Measurements from ENCODE around the gene MAP3K3. TPM values are rescaled to one million over a fixed set of nuclear protein-coding genes. Genes with fewer than 3 reads are reported as not detected.
A peak's percentile ranks its signal among the peaks of the same experiment; 100 is the strongest.

MAP3K3 gene
- total and polyA plus RNA-seq, 4 donors: 21.9 to 42.6 (median 30.0) TPM

DNA sequence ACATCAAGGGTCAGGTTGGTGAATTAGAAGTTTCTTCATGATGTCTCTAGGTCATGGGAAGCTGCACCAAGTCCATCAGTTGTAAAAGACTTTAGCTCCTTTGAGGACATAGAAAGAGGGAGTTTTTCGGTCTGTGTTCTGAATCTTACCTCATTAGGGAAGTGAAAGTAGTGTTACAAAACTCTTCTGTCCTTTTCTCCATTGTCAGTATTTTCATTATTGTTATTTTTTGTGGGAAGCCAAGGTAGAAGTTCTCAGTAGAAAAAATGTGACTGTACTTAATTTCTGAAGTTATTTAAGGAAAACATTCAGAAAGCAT, 24.2 kb downstream of the MAP3K3 start:
- Histone ChIP-seq H3K9me3 (ENCODE audit: control insufficient read depth, insufficient read depth, low read length) (no peaks in the 10 kb centered on the region), H3K4me1 (ENCODE audit: control insufficient read depth, insufficient read depth, low read length) (no peaks in the 10 kb centered on the region), H3K27ac (ENCODE audit: low read depth, low read length) (no peak overlapping the region), H3K36me3 (ENCODE audit: control insufficient read depth, insufficient read depth, low read length) (peaks cover 29% of the 10 kb centered on the region), H3K4me3 (ENCODE audit: low read depth, low read length) (no peak overlapping the region), H3K27me3 (ENCODE audit: control insufficient read depth, insufficient read depth, low read length) (no peaks in the 10 kb centered on the region)
- no CpG with 5 or more reads among the region's 1 CpG for WGBS (ENCODE audit: insufficient coverage)
- DNase-seq (ENCODE audit: low read depth in 4 of 6, low spot score in 6 of 6): no peak

DNA sequence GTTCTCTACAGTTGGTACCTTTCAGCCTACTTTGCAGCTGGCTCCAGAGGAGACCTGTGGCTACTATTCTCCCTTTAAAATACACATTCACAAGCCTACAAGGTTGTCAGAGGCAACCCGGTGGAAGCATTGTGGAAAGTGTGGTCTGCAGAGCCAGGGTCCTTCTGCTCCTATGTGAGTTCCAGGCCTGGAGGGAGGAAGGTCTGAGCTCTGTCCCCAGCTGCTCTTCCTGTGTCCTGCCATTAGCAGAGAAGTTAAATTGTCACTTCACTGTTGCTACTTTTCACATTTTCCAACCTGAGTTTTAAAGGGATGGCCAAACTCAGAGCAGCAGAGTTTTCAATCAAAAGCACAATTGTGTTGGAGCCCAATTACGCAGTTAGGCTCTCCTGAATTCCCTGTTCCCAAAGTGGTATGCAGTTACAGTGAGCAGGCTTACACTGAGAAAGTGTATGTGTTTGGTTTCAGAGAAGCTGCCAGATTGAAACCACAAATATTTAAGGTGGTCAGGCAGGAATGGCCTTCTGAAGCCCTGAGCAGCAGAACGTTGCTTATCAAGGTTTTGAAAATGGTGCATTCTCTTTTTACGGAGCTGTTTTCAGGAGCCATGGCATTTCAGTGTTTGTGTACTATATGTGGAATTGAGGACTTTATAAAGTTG, 25.0 kb downstream of the MAP3K3 start:
- WGBS (ENCODE audit: insufficient coverage): 71% methylated on average over 3 of the region's 4 CpGs
- Histone ChIP-seq H3K36me3 (ENCODE audit: control insufficient read depth, insufficient read depth, low read length) (peaks cover 29% of the 10 kb centered on the region), H3K27me3 (ENCODE audit: control insufficient read depth, insufficient read depth, low read length) (no peaks in the 10 kb centered on the region), H3K4me1 (ENCODE audit: control insufficient read depth, insufficient read depth, low read length) (no peaks in the 10 kb centered on the region), H3K9me3 (ENCODE audit: control insufficient read depth, insufficient read depth, low read length) (no peaks in the 10 kb centered on the region), H3K4me3 (ENCODE audit: low read depth, low read length) (no peak overlapping the region), H3K27ac (ENCODE audit: low read depth, low read length) (no peak overlapping the region)
- DNase-seq (ENCODE audit: low read depth in 4 of 6, low spot score in 6 of 6): no peak

GRCh38 chr17:63647936-63648335, 25.7 kb downstream of the MAP3K3 start:
- Histone ChIP-seq H3K4me3 (ENCODE audit: low read depth, low read length) (no peak overlapping the region), H3K9me3 (ENCODE audit: control insufficient read depth, insufficient read depth, low read length) (no peaks in the 10 kb centered on the region), H3K27ac (ENCODE audit: low read depth, low read length) (no peak overlapping the region), H3K4me1 (ENCODE audit: control insufficient read depth, insufficient read depth, low read length) (no peaks in the 10 kb centered on the region), H3K36me3 (ENCODE audit: control insufficient read depth, insufficient read depth, low read length) (peaks cover 31% of the 10 kb centered on the region), H3K27me3 (ENCODE audit: control insufficient read depth, insufficient read depth, low read length) (no peaks in the 10 kb centered on the region)
- no peak for DNase-seq (ENCODE audit: low read depth in 4 of 6, low spot score in 6 of 6)

GRCh38 chr17:63649813-63650212, 27.6 kb downstream of the MAP3K3 start:
- Histone ChIP-seq H3K27ac (ENCODE audit: low read depth, low read length) (no peak overlapping the region), H3K4me3 (ENCODE audit: low read depth, low read length) (no peak overlapping the region), H3K4me1 (ENCODE audit: control insufficient read depth, insufficient read depth, low read length) (no peaks in the 10 kb centered on the region), H3K36me3 (ENCODE audit: control insufficient read depth, insufficient read depth, low read length) (peaks cover 35% of the 10 kb centered on the region), H3K27me3 (ENCODE audit: control insufficient read depth, insufficient read depth, low read length) (no peaks in the 10 kb centered on the region), H3K9me3 (ENCODE audit: control insufficient read depth, insufficient read depth, low read length) (no peaks in the 10 kb centered on the region)
- DNase-seq (ENCODE audit: low read depth in 4 of 6, low spot score in 6 of 6): no peak
- no CpG with 5 or more reads among the region's 1 CpG for WGBS (ENCODE audit: insufficient coverage)

DNA sequence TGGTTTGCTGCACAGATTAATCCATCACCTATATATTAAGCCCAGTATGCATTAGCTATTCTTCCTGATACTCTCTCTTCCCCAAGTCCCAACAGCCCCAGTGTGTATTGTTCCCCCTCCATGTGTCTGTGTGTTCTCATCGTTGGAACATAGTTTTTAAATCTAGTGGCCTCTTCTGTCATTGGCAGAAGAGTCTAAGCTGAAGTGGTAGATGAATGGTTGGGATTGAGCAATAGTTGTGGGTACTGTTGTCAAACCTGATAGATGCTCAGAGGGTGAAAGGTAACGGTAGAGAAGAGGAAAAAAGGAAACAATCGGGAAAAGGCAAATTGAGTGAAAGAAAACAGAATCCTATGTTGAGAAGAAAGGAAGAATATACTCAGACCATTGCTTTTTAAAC, 29.9 kb downstream of the MAP3K3 start:
- Histone ChIP-seq H3K27me3 (ENCODE audit: control insufficient read depth, insufficient read depth, low read length) (no peaks in the 10 kb centered on the region), H3K36me3 (ENCODE audit: control insufficient read depth, insufficient read depth, low read length) (peaks cover 29% of the 10 kb centered on the region), H3K27ac (ENCODE audit: low read depth, low read length) (no peak overlapping the region), H3K4me3 (ENCODE audit: low read depth, low read length) (no peak overlapping the region), H3K9me3 (ENCODE audit: control insufficient read depth, insufficient read depth, low read length) (no peaks in the 10 kb centered on the region), H3K4me1 (ENCODE audit: control insufficient read depth, insufficient read depth, low read length) (no peaks in the 10 kb centered on the region)
- DNase-seq (ENCODE audit: low read depth in 4 of 6, low spot score in 6 of 6): no peak
- 39% methylated on average over 2 of the region's 3 CpGs for WGBS (ENCODE audit: insufficient coverage)

DNA sequence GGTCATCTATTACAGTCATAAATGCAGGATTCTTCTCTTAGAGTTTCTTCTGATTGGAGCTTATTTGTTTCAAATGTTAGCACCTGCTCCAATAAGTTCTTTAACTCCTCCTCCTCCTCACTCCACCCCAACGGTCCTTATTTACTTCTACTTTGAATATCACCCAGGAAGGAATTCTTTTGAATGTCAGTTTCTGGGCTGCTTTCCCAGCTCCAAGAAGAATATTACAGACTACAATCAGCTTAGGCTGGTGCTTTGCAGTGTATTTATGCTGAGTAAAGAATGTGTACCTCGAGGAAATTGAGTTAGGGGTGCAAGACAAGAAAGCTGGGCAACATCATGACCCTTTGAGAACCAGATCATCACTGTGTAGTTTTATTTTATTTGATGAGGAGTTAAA, 30.8 kb downstream of the MAP3K3 start:
- Histone ChIP-seq H3K4me3 (ENCODE audit: low read depth, low read length) (no peak overlapping the region), H3K27ac (ENCODE audit: low read depth, low read length) (no peak overlapping the region), H3K36me3 (ENCODE audit: control insufficient read depth, insufficient read depth, low read length) (peaks cover 28% of the 10 kb centered on the region)

GRCh38 chr17:63657786-63658185, 35.6 kb downstream of the MAP3K3 start:
- Histone ChIP-seq H3K4me3 (ENCODE audit: low read depth, low read length) (no peak overlapping the region), H3K27me3 (ENCODE audit: control insufficient read depth, insufficient read depth, low read length) (no peaks in the 10 kb centered on the region), H3K9me3 (ENCODE audit: control insufficient read depth, insufficient read depth, low read length) (no peaks in the 10 kb centered on the region), H3K4me1 (ENCODE audit: control insufficient read depth, insufficient read depth, low read length) (no peaks in the 10 kb centered on the region), H3K27ac (ENCODE audit: low read depth, low read length) (no peak overlapping the region), H3K36me3 (ENCODE audit: control insufficient read depth, insufficient read depth, low read length) (peaks cover 50% of the 10 kb centered on the region)
- DNase-seq (ENCODE audit: low read depth in 4 of 6, low spot score in 6 of 6): no peak
- 86% methylated on average over 2 of the region's 3 CpGs for WGBS (ENCODE audit: insufficient coverage)

More for the DNA sequence above, 30.8 kb downstream of the MAP3K3 start:
- WGBS (ENCODE audit: insufficient coverage): 27% methylated on average over 2 of the region's 2 CpGs
- Histone ChIP-seq H3K27me3 (ENCODE audit: control insufficient read depth, insufficient read depth, low read length) (no peaks in the 10 kb centered on the region), H3K9me3 (ENCODE audit: control insufficient read depth, insufficient read depth, low read length) (no peaks in the 10 kb centered on the region), H3K4me1 (ENCODE audit: control insufficient read depth, insufficient read depth, low read length) (no peaks in the 10 kb centered on the region)
- DNase-seq (ENCODE audit: low read depth in 4 of 6, low spot score in 6 of 6): peak in 1 of 6 donors; percentile 31

DNA sequence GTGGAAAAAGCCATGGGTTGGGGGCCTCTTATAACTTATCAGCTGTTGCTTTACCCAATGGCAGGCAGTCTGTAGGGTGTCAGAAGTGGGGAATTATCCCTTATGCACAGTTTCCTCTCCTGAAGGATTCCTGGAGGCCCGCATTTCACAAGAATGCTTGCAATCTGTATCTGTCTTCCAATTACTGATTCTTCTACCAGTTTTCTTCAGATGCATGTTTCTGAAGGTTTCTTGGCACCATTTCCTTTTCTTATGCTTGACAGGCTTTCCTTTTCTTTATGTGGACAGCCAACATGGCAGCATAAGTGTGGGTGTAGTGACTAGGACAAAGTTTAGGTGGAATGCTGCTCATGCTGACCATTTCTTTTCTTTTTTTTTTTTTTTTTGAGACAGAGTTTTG, 36.1 kb downstream of the MAP3K3 start:
- Histone ChIP-seq H3K27me3 (ENCODE audit: control insufficient read depth, insufficient read depth, low read length) (no peaks in the 10 kb centered on the region), H3K36me3 (ENCODE audit: control insufficient read depth, insufficient read depth, low read length) (peaks cover 48% of the 10 kb centered on the region), H3K4me1 (ENCODE audit: control insufficient read depth, insufficient read depth, low read length) (no peaks in the 10 kb centered on the region), H3K4me3 (ENCODE audit: low read depth, low read length) (no peak overlapping the region), H3K9me3 (ENCODE audit: control insufficient read depth, insufficient read depth, low read length) (no peaks in the 10 kb centered on the region), H3K27ac (ENCODE audit: low read depth, low read length) (no peak overlapping the region)
- WGBS (ENCODE audit: insufficient coverage): no CpG with 5 or more reads among the region's 1 CpG
- no peak for DNase-seq (ENCODE audit: low read depth in 4 of 6, low spot score in 6 of 6)

DNA sequence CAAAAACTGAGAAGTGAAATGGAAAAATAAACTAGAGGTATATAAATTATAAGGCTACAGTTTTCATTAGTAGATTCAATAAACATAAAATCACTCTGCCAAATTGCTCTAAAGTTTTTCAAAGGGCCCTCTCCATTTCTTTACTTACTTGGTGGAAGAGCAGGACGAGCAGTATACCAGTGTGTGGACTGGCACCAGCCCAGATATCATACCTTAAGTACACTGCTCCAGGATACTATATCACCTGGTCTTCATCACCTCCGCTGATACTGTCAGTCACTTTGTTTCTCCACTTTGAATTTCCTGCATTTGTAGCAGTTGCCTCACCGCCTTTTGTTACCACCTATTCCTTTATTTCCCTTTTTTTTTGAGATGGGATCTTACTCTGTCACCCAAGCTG, 37.6 kb downstream of the MAP3K3 start:
- no peaks in the 10 kb centered on the region for H3K9me3 ChIP-seq (ENCODE audit: control insufficient read depth, insufficient read depth, low read length)
- no peak overlapping the region for H3K4me3 ChIP-seq (ENCODE audit: low read depth, low read length)
- peaks cover 46% of the 10 kb centered on the region for H3K36me3 ChIP-seq (ENCODE audit: control insufficient read depth, insufficient read depth, low read length)
- WGBS (ENCODE audit: insufficient coverage): 98% methylated on average over 3 of the region's 3 CpGs
- H3K4me1 ChIP-seq (ENCODE audit: control insufficient read depth, insufficient read depth, low read length): no peaks in the 10 kb centered on the region
- no peak overlapping the region for H3K27ac ChIP-seq (ENCODE audit: low read depth, low read length)
- no peaks in the 10 kb centered on the region for H3K27me3 ChIP-seq (ENCODE audit: control insufficient read depth, insufficient read depth, low read length)
- no peak for DNase-seq (ENCODE audit: low read depth in 4 of 6, low spot score in 6 of 6)

DNA sequence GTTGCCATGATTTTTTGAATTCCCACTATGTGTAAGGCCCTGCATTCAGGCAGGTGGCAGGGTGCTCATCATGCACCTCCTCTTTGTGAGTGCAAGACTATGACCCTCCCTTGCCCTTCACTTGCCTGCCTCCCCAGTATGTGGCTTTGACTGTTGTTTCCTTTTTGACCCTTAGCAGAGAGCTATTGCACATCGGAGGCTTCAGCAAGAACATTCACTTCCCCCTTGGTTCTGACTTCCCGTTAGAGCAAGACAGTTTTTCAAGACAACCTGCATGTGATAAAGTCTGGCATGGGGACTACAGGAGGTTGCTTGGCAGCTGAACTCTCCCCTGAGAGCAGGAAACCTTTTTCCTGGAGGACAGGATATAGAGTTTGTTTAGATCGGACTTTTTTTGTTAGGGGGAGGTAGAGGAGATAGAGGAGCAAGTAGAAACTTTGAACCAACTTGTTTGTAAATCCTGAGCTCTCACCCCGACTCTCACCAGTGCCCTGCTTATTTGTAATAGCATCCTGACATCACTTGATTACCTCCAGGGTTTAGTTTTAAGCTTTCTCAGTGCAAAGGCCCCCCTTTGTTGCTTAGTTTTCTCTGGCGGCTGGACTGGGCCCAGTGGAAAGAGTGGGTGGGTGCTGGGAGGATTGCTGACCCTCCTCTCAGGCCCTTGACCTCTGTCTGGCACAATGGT, 43.5 kb downstream of the MAP3K3 start:
- Histone ChIP-seq H3K4me1 (ENCODE audit: control insufficient read depth, insufficient read depth, low read length) (peaks cover 3% of the 10 kb centered on the region), H3K4me3 (ENCODE audit: low read depth, low read length) (no peak overlapping the region), H3K27me3 (ENCODE audit: control insufficient read depth, insufficient read depth, low read length) (no peaks in the 10 kb centered on the region), H3K9me3 (ENCODE audit: control insufficient read depth, insufficient read depth, low read length) (no peaks in the 10 kb centered on the region), H3K27ac (ENCODE audit: low read depth, low read length) (no peak overlapping the region), H3K36me3 (ENCODE audit: control insufficient read depth, insufficient read depth, low read length) (peaks cover 36% of the 10 kb centered on the region)
- no peak for DNase-seq (ENCODE audit: low read depth in 4 of 6, low spot score in 6 of 6)
- WGBS (ENCODE audit: insufficient coverage): 60% methylated on average over 1 of the region's 5 CpGs

Data from spinal cord (tissue), 10 donors.